Activated naive CD8-positive, alpha-beta T cell treated with anti-CD3 and anti-CD28 coated beads, Interleukin-2, amount 10 ng/mL, durations not matched to agents 7 days and 5 days (primary cell): ENCODE data around the gene DMAP1. TPM values are rescaled to one million over a fixed set of nuclear protein-coding genes. Genes with fewer than 3 reads are reported as not detected.

Source experiments
- ATAC-seq: fragments of 150-1000 bp; cut with Tn5 transposase; one replicate; pipeline ENCODE4 v1.10.0; 2021; ENCODE audit warnings: low read depth, moderate library complexity
- POLR2A ChIA-PET: fragments of 350-600 bp; sonication (Branson Sonifier 250); formaldehyde crosslinking; loops from one replicate; lab custom pipeline; 2021; ENCODE audit warnings: antibody characterized with exemption; lab: Charles Lee
- DNase-seq: peaks from one replicate; pipeline ENCODE4 v3.0.0; 2021
- H3K27ac Mint-ChIP-seq: one replicate; pipeline ENCODE4 v1.8.0; 2022; ENCODE audit warnings: mild to moderate bottlenecking, mixed read lengths
- H3K27me3 Mint-ChIP-seq: one replicate; pipeline ENCODE4 v1.8.0; 2022; ENCODE audit warnings: mild to moderate bottlenecking, moderate library complexity, mixed read lengths
- H3K36me3 Mint-ChIP-seq: one replicate; pipeline ENCODE4 v1.8.0; 2021; ENCODE audit warnings: mild to moderate bottlenecking, mixed read lengths
- H3K4me1 Mint-ChIP-seq: one replicate; pipeline ENCODE4 v1.8.0; 2021; ENCODE audit warnings: mixed read lengths
- H3K4me3 Mint-ChIP-seq: one replicate; pipeline ENCODE4 v1.8.0; 2022; ENCODE audit warnings: mild to moderate bottlenecking, moderate library complexity, mixed read lengths
- H3K9me3 Mint-ChIP-seq: one replicate; pipeline ENCODE4 v1.8.0; 2021; ENCODE audit warnings: mixed read lengths
- total RNA-seq, 2 experiments: library from RNA; stranded (reverse); gene quantifications; one replicate each; pipeline ENCODE4 v1.2.3, GENCODE V29; 2021

DMAP1 gene
- total RNA-seq, 2 experiments from 2014 or later = 53.3 to 58.6 TPM

GRCh38 chr1:44219301-44219626 is 6.0 kb downstream of the DMAP1 start:
- peaks cover 8% of the 10 kb centered on the region for H3K36me3 Mint-ChIP-seq
- H3K4me1 Mint-ChIP-seq = peaks cover 6% of the 10 kb centered on the region
- H3K4me3 Mint-ChIP-seq = no peak overlapping the region
- no peaks in the 10 kb centered on the region for H3K9me3 Mint-ChIP-seq
- DNase-seq = no peak
- no peak for ATAC-seq
- H3K27ac Mint-ChIP-seq = no peak overlapping the region
- POLR2A ChIA-PET = no interaction called here
- H3K27me3 Mint-ChIP-seq = no peaks in the 10 kb centered on the region

- ATAC-seq = no peak
- H3K4me1 Mint-ChIP-seq = peaks cover 3% of the 10 kb centered on the region
- H3K27me3 Mint-ChIP-seq = no peaks in the 10 kb centered on the region
- H3K36me3 Mint-ChIP-seq = peaks cover 8% of the 10 kb centered on the region
- H3K27ac Mint-ChIP-seq = no peak overlapping the region
- H3K4me3 Mint-ChIP-seq = no peak overlapping the region
- no peak for DNase-seq
- no peaks in the 10 kb centered on the region for H3K9me3 Mint-ChIP-seq
- POLR2A ChIA-PET = no interaction called here
These were observed 6.9 kb downstream of the DMAP1 start for GRCh38 chr1:44220001-44220751.

GRCh38 chr1:44220755-44221154 is 7.5 kb downstream of the DMAP1 start:
- POLR2A ChIA-PET = no interaction called here
- no peaks in the 10 kb centered on the region for H3K27me3 Mint-ChIP-seq
- DNase-seq (no peak), ATAC-seq (no peak)
- no peak overlapping the region for H3K27ac Mint-ChIP-seq
- H3K9me3 Mint-ChIP-seq = no peaks in the 10 kb centered on the region
- H3K4me1 Mint-ChIP-seq = peaks cover 3% of the 10 kb centered on the region
- peaks cover 8% of the 10 kb centered on the region for H3K36me3 Mint-ChIP-seq
- no peak overlapping the region for H3K4me3 Mint-ChIP-seq

- H3K4me1 Mint-ChIP-seq = peaks cover 3% of the 10 kb centered on the region
- no peaks in the 10 kb centered on the region for H3K27me3 Mint-ChIP-seq
- H3K4me3 Mint-ChIP-seq = no peak overlapping the region
- ATAC-seq (no peak), DNase-seq (no peak)
- H3K27ac Mint-ChIP-seq = no peak overlapping the region
- POLR2A ChIA-PET = no interaction called here
- H3K36me3 Mint-ChIP-seq = peaks cover 8% of the 10 kb centered on the region
- no peaks in the 10 kb centered on the region for H3K9me3 Mint-ChIP-seq
These were observed 8.5 kb downstream of the DMAP1 start for GRCh38 chr1:44221769-44222168.

- no peak for ATAC-seq
- Mint-ChIP-seq H3K9me3 (no peaks in the 10 kb centered on the region), H3K4me3 (no peak overlapping the region), H3K4me1 (peaks cover 3% of the 10 kb centered on the region), H3K27ac (peak overlapping the region; percentile 31), H3K27me3 (no peaks in the 10 kb centered on the region), H3K36me3 (peaks cover 7% of the 10 kb centered on the region)
- POLR2A ChIA-PET = no interaction called here
- DNase-seq = no peak
These were observed 9.3 kb downstream of the DMAP1 start for GRCh38 chr1:44222397-44223186.

- no peak overlapping the region for H3K27ac Mint-ChIP-seq
- H3K9me3 Mint-ChIP-seq = no peaks in the 10 kb centered on the region
- H3K36me3 Mint-ChIP-seq = peaks cover 7% of the 10 kb centered on the region
- H3K4me1 Mint-ChIP-seq = peaks cover 3% of the 10 kb centered on the region
- DNase-seq (no peak), ATAC-seq (no peak)
- H3K27me3 Mint-ChIP-seq = no peaks in the 10 kb centered on the region
- POLR2A ChIA-PET = no interaction called here
- H3K4me3 Mint-ChIP-seq = no peak overlapping the region
These were observed 9.9 kb downstream of the DMAP1 start for GRCh38 chr1:44223187-44223610.

- no peak for ATAC-seq
- H3K9me3 Mint-ChIP-seq = no peaks in the 10 kb centered on the region
- POLR2A ChIA-PET = no interaction called here
- H3K36me3 Mint-ChIP-seq = no peaks in the 10 kb centered on the region
- no peak overlapping the region for H3K27ac Mint-ChIP-seq
- DNase-seq = no peak
- peaks cover 3% of the 10 kb centered on the region for H3K4me1 Mint-ChIP-seq
- H3K27me3 Mint-ChIP-seq = no peaks in the 10 kb centered on the region
- H3K4me3 Mint-ChIP-seq = no peak overlapping the region
These were observed 12.5 kb downstream of the DMAP1 start for GRCh38 chr1:44225761-44226160.

- H3K36me3 Mint-ChIP-seq = no peaks in the 10 kb centered on the region
- peaks cover 3% of the 10 kb centered on the region for H3K4me1 Mint-ChIP-seq
- H3K9me3 Mint-ChIP-seq = no peaks in the 10 kb centered on the region
- no peak overlapping the region for H3K4me3 Mint-ChIP-seq
- H3K27me3 Mint-ChIP-seq = no peaks in the 10 kb centered on the region
- no peak overlapping the region for H3K27ac Mint-ChIP-seq
- no peak for ATAC-seq
- POLR2A ChIA-PET = interaction anchor here (0.6 kb wide), 1 partner anchor 1611 kb away, joined by 4 read pairs; no protein-coding TSS in a partner anchor
- no peak for DNase-seq
These were observed 13.9 kb downstream of the DMAP1 start for GRCh38 chr1:44227211-44227610.

GRCh38 chr1:44228218-44228617 is 14.9 kb downstream of the DMAP1 start:
- ATAC-seq = no peak
- no peak overlapping the region for H3K27ac Mint-ChIP-seq
- H3K4me1 Mint-ChIP-seq = no peaks in the 10 kb centered on the region
- no peaks in the 10 kb centered on the region for H3K9me3 Mint-ChIP-seq
- H3K4me3 Mint-ChIP-seq = no peak overlapping the region
- DNase-seq = no peak
- H3K36me3 Mint-ChIP-seq = no peaks in the 10 kb centered on the region
- POLR2A ChIA-PET = no interaction called here
- H3K27me3 Mint-ChIP-seq = no peaks in the 10 kb centered on the region

GRCh38 chr1:44229435-44230167 is 16.3 kb downstream of the DMAP1 start:
- ATAC-seq (no peak), DNase-seq (no peak)
- Mint-ChIP-seq H3K4me1 (no peaks in the 10 kb centered on the region), H3K27ac (no peak overlapping the region), H3K36me3 (no peaks in the 10 kb centered on the region), H3K27me3 (no peaks in the 10 kb centered on the region), H3K4me3 (no peak overlapping the region), H3K9me3 (no peaks in the 10 kb centered on the region)
- POLR2A ChIA-PET = no interaction called here

GRCh38 chr1:44230796-44231195 is 17.5 kb downstream of the DMAP1 start:
- DNase-seq (no peak), ATAC-seq (no peak)
- Mint-ChIP-seq H3K4me3 (no peak overlapping the region), H3K36me3 (no peaks in the 10 kb centered on the region), H3K27ac (no peak overlapping the region), H3K9me3 (no peaks in the 10 kb centered on the region), H3K27me3 (no peaks in the 10 kb centered on the region), H3K4me1 (no peaks in the 10 kb centered on the region)
- POLR2A ChIA-PET = no interaction called here

- H3K36me3 Mint-ChIP-seq = no peaks in the 10 kb centered on the region
- no peak overlapping the region for H3K27ac Mint-ChIP-seq
These were observed 20.3 kb downstream of the DMAP1 start for GRCh38 chr1:44233593-44233992.

GRCh38 chr1:44235808-44236207 is 22.5 kb downstream of the DMAP1 start:
- POLR2A ChIA-PET = no interaction called here

More at GRCh38 chr1:44233593-44233992, 20.3 kb downstream of the DMAP1 start:
- POLR2A ChIA-PET = no interaction called here
- Mint-ChIP-seq H3K27me3 (no peaks in the 10 kb centered on the region), H3K4me3 (no peak overlapping the region), H3K9me3 (no peaks in the 10 kb centered on the region), H3K4me1 (peaks cover 8% of the 10 kb centered on the region)
- no peak for ATAC-seq
- DNase-seq = no peak

More at GRCh38 chr1:44235808-44236207, 22.5 kb downstream of the DMAP1 start:
- Mint-ChIP-seq H3K4me3 (no peak overlapping the region), H3K4me1 (peaks cover 11% of the 10 kb centered on the region), H3K27me3 (no peaks in the 10 kb centered on the region), H3K36me3 (no peaks in the 10 kb centered on the region), H3K27ac (no peak overlapping the region), H3K9me3 (no peaks in the 10 kb centered on the region)
- DNase-seq (no peak), ATAC-seq (no peak)
